ENCODE measurements around the gene CHAC1. TPM values are rescaled to one million over a fixed set of nuclear protein-coding genes. Genes with fewer than 3 reads are reported as not detected.
A peak's percentile ranks its signal among the peaks of the same experiment; 100 is the strongest.

The CHAC1 gene
- total RNA-seq, 1 donor from 2014 or later = 45.6 TPM

GRCh38 chr15:40930430-40931299 is 22.6 kb upstream of the CHAC1 start:
- Mint-ChIP-seq H3K36me3 (ENCODE audit: unreplicated experiment) (no peaks in the 10 kb centered on the region), H3K4me3 (ENCODE audit: unreplicated experiment) (peak overlapping the region; percentile 96), H3K9me3 (ENCODE audit: unreplicated experiment) (peaks cover 24% of the 10 kb centered on the region), H3K27ac (ENCODE audit: unreplicated experiment) (peak overlapping the region; percentile 45), H3K27me3 (ENCODE audit: unreplicated experiment) (peaks cover 21% of the 10 kb centered on the region), H3K4me1 (ENCODE audit: low read depth, unreplicated experiment) (peaks cover 27% of the 10 kb centered on the region)
- DNase-seq = peak; percentile 75
- peak; percentile 67 for TF ChIP-seq CTCF (IDR thresholded peaks at IDR 0.05; ENCODE audit: partially characterized antibody, unreplicated experiment)

GRCh38 chr15:40931300-40932142 is 21.8 kb upstream of the CHAC1 start:
- H3K4me3 Mint-ChIP-seq (ENCODE audit: unreplicated experiment) = peak overlapping the region; percentile 96
- H3K36me3 Mint-ChIP-seq (ENCODE audit: unreplicated experiment) = no peaks in the 10 kb centered on the region
- peaks cover 22% of the 10 kb centered on the region for H3K9me3 Mint-ChIP-seq (ENCODE audit: unreplicated experiment)
- no peak overlapping the region for H3K27ac Mint-ChIP-seq (ENCODE audit: unreplicated experiment)
- H3K27me3 Mint-ChIP-seq (ENCODE audit: unreplicated experiment) = peaks cover 19% of the 10 kb centered on the region
- no peak for TF ChIP-seq CTCF (IDR thresholded peaks at IDR 0.05; ENCODE audit: partially characterized antibody, unreplicated experiment)
- no peak for DNase-seq
- peaks cover 27% of the 10 kb centered on the region for H3K4me1 Mint-ChIP-seq (ENCODE audit: low read depth, unreplicated experiment)

- TF ChIP-seq CTCF (IDR thresholded peaks at IDR 0.05; ENCODE audit: partially characterized antibody, unreplicated experiment) = no peak
- Mint-ChIP-seq H3K9me3 (ENCODE audit: unreplicated experiment) (peaks cover 16% of the 10 kb centered on the region), H3K27me3 (ENCODE audit: unreplicated experiment) (peaks cover 16% of the 10 kb centered on the region), H3K36me3 (ENCODE audit: unreplicated experiment) (no peaks in the 10 kb centered on the region), H3K4me3 (ENCODE audit: unreplicated experiment) (peak overlapping the region; percentile 96), H3K27ac (ENCODE audit: unreplicated experiment) (no peak overlapping the region), H3K4me1 (ENCODE audit: low read depth, unreplicated experiment) (peaks cover 25% of the 10 kb centered on the region)
- DNase-seq = no peak
Observed at GRCh38 chr15:40932156-40932555, 21.1 kb upstream of the CHAC1 start.

GRCh38 chr15:40932649-40933516 is 20.4 kb upstream of the CHAC1 start:
- Mint-ChIP-seq H3K4me1 (ENCODE audit: low read depth, unreplicated experiment) (peaks cover 26% of the 10 kb centered on the region), H3K9me3 (ENCODE audit: unreplicated experiment) (peaks cover 13% of the 10 kb centered on the region), H3K36me3 (ENCODE audit: unreplicated experiment) (no peaks in the 10 kb centered on the region), H3K27me3 (ENCODE audit: unreplicated experiment) (peaks cover 14% of the 10 kb centered on the region), H3K27ac (ENCODE audit: unreplicated experiment) (no peak overlapping the region), H3K4me3 (ENCODE audit: unreplicated experiment) (peak overlapping the region; percentile 96)
- DNase-seq = no peak
- TF ChIP-seq CTCF (IDR thresholded peaks at IDR 0.05; ENCODE audit: partially characterized antibody, unreplicated experiment) = no peak

Data from glutamatergic neuron (in vitro differentiated cells).